Retinal pigment epithelial cell (primary cell): ENCODE data around the gene BGLAP.
A peak's percentile ranks its signal among the peaks of the same experiment; 100 is the strongest.

ENCODE experiments used
- DNase-seq: peaks from one replicate; pipeline ENCODE4 v3.0.0-alpha.2; 2010; ENCODE audit warnings: low read depth
- H3K4me3 ChIP-seq: 2 replicates; pipeline ENCODE4 v1.5.1; 2011; ENCODE audit warnings: mild to moderate bottlenecking, low read length, control low read depth, moderate library complexity
- TF ChIP-seq, protein P1 (sequence below): conservative IDR thresholded peaks from 2 replicates; pipeline ENCODE4 v1.5.1; 2011; ENCODE audit warnings: low read depth, low read length, control low read depth, inconsistent platforms

The BGLAP gene

GRCh38 chr1:156258859-156259258 is 16.9 kb downstream of the BGLAP start:
- no peak for DNase-seq
- no peak overlapping the region for H3K4me3 ChIP-seq
- TF ChIP-seq, protein P1, sequence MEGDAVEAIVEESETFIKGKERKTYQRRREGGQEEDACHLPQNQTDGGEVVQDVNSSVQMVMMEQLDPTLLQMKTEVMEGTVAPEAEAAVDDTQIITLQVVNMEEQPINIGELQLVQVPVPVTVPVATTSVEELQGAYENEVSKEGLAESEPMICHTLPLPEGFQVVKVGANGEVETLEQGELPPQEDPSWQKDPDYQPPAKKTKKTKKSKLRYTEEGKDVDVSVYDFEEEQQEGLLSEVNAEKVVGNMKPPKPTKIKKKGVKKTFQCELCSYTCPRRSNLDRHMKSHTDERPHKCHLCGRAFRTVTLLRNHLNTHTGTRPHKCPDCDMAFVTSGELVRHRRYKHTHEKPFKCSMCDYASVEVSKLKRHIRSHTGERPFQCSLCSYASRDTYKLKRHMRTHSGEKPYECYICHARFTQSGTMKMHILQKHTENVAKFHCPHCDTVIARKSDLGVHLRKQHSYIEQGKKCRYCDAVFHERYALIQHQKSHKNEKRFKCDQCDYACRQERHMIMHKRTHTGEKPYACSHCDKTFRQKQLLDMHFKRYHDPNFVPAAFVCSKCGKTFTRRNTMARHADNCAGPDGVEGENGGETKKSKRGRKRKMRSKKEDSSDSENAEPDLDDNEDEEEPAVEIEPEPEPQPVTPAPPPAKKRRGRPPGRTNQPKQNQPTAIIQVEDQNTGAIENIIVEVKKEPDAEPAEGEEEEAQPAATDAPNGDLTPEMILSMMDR = no peak

DNA sequence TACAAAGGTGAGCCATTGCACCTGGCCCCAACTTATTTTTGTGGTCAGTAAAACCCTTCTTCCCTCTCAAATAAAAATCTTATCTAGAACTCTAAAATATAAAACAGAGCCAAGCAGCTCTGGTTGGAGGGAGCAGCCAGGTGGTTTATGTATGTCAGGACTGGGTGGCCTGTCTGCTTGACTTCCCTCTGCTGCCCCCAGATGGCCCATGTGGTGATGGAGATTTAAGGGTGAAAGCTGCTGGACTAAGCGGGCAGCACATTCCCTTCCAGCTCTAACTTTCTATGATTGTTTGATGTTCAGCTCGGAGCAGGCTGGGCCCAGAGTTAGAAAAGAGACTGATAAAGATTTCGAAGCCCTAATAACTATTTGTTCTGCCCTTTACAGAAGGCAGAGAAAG is 17.8 kb downstream of the BGLAP start:
- DNase-seq = no peak
- TF ChIP-seq, protein P1 = peak; percentile 21
- no peak overlapping the region for H3K4me3 ChIP-seq

GRCh38 chr1:156260896-156261295 is 18.9 kb downstream of the BGLAP start:
- TF ChIP-seq, protein P1 = no peak
- H3K4me3 ChIP-seq = no peak overlapping the region
- no peak for DNase-seq

GRCh38 chr1:156262461-156263287 is 20.7 kb downstream of the BGLAP start:
- TF ChIP-seq, protein P1 = no peak
- H3K4me3 ChIP-seq = no peak overlapping the region
- DNase-seq = no peak

DNA sequence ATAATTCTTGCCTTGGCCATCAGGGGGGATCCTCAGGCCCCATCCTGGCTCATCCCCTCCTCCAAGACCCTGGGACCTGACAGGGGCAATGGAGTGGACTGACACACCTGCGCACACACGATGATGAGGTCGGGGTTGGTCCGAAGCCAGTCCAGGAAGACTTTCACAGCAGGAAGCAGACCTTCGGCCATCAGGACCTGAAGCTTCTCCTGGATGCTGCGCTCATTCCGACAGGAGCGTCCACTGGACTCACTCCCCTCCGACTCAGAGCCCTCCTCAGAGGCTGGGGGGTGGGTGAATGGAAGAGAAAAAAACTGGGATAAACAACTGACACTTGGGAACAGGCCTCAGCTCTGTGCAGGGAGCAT is 21.3 kb downstream of the BGLAP start:
- TF ChIP-seq, protein P1 = no peak
- no peak for DNase-seq
- H3K4me3 ChIP-seq = no peak overlapping the region

DNA sequence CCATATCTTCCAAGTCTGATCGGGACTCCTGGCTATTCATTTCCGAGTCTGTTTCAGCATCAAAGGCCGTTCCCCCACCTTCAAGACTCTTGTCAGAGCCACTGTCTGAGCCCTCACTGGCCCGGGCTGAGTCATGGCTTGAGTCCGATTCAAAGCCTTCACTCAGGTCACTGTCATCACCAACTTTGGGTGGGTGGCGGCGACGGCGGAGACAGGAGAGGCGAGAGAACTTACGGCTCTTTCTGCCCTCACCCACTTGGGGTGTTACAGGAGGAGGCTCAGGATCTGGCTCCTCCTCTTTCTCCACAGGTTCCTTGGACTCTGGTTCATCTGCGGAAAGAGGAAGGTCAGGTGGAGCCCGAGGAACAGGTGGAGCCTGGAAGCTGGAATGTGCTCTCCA is 24.1 kb downstream of the BGLAP start:
- no peak overlapping the region for H3K4me3 ChIP-seq
- TF ChIP-seq, protein P1 = no peak
- DNase-seq = no peak

GRCh38 chr1:156268336-156268735 is 26.4 kb downstream of the BGLAP start:
- DNase-seq = no peak
- TF ChIP-seq, protein P1 = no peak
- H3K4me3 ChIP-seq = no peak overlapping the region
